ENCODE results near the gene F11R.
A peak's percentile ranks its signal among the peaks of the same experiment; 100 is the strongest.
"Not testable (repeated sequence)": the region's sequence is repeated elsewhere in the genome, so short reads cannot be mapped to it uniquely, and the experiment has no call there.

The F11R gene

GRCh38 chr1:161021970-161022353, 1.0 kb upstream of the F11R start:
- peak overlapping the region; percentile 96 for H3K4me3 ChIP-seq (replicated peaks; ENCODE audit: low read depth, low read length)
- no peak for DNase-seq (ENCODE audit: low read depth)

GRCh38 chr1:161021165-161021969, 415 bp upstream of the F11R start:
- TF ChIP-seq, protein P1, sequence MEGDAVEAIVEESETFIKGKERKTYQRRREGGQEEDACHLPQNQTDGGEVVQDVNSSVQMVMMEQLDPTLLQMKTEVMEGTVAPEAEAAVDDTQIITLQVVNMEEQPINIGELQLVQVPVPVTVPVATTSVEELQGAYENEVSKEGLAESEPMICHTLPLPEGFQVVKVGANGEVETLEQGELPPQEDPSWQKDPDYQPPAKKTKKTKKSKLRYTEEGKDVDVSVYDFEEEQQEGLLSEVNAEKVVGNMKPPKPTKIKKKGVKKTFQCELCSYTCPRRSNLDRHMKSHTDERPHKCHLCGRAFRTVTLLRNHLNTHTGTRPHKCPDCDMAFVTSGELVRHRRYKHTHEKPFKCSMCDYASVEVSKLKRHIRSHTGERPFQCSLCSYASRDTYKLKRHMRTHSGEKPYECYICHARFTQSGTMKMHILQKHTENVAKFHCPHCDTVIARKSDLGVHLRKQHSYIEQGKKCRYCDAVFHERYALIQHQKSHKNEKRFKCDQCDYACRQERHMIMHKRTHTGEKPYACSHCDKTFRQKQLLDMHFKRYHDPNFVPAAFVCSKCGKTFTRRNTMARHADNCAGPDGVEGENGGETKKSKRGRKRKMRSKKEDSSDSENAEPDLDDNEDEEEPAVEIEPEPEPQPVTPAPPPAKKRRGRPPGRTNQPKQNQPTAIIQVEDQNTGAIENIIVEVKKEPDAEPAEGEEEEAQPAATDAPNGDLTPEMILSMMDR (IDR thresholded peaks at IDR 0.05; ENCODE audit: low read length, missing control alignments), result no peak
- DNase-seq (ENCODE audit: low read depth), result peak; percentile 63
- peak overlapping the region; percentile 96 for H3K4me3 ChIP-seq (replicated peaks; ENCODE audit: low read depth, low read length)

More at GRCh38 chr1:161021970-161022353, 1.0 kb upstream of the F11R start:
- TF ChIP-seq, protein P1 (IDR thresholded peaks at IDR 0.05; ENCODE audit: low read length, missing control alignments), result no peak

DNA sequence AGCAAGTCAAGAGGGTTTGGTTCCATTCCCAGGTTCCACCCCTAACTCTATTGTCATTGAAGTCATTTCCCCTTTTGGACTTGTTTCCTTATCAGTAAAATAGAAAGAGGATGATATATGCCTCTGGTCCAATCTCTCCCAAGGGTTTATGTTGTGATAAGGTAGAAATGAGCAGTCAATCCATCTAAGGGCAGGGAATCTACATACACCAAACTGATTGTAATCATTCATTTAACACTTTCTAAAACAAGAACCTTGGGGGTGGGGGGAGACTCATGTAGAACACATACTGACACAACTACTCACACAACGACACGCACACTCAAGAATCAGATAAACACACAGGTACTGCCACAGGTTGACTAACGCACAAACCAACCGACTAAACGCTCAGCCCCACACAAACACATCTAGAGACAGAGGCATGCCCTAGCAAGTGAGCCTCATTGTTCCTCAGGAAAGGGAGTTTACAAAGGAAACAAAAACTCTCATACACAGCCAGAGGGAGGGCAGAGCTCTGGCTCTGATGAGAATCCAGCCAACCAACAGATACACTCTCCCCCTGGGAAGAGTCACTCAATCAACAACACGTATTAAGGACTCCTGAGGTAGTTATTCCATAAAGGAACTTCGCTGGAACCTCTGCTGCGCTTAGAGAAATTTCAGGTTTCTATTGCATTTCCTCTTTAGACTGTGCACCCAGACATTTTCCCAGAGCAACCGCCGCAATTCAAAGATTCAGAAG, 1.0 kb downstream of the F11R start:
- peak; percentile 81 for DNase-seq (ENCODE audit: low read depth)
- TF ChIP-seq, protein P1 (IDR thresholded peaks at IDR 0.05; ENCODE audit: low read length, missing control alignments), result no peak
- peak overlapping the region; percentile 96 for H3K4me3 ChIP-seq (replicated peaks; ENCODE audit: low read depth, low read length)

- H3K4me3 ChIP-seq (replicated peaks; ENCODE audit: low read depth, low read length), result peak overlapping the region; percentile 96
- not testable (repeated sequence) for DNase-seq (ENCODE audit: low read depth)
Measured at GRCh38 chr1:161019111-161019660, 1.8 kb downstream of the F11R start.

DNA sequence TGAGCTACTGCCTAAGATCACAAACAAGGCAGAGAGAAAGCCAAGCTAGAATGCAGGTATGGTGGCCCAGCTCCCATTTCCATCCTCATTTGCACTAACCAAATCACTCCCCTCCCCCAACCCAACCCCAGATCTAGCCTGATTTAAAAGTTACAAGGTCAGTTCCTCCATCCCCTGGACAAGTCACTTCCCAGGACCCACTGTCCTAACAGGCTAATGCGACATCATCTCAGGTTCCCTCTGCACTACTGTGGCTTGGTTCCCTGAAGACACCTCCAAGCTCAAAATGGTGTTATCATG, 2.4 kb downstream of the F11R start:
- DNase-seq (ENCODE audit: low read depth), result no peak
- TF ChIP-seq, protein P1 (IDR thresholded peaks at IDR 0.05; ENCODE audit: low read length, missing control alignments), result no peak
- H3K4me3 ChIP-seq (replicated peaks; ENCODE audit: low read depth, low read length), result peak overlapping the region; percentile 19

GRCh38 chr1:161017756-161018630, 3.0 kb downstream of the F11R start:
- H3K4me3 ChIP-seq (replicated peaks; ENCODE audit: low read depth, low read length), result peak overlapping the region; percentile 19
- TF ChIP-seq, protein P1 (IDR thresholded peaks at IDR 0.05; ENCODE audit: low read length, missing control alignments), result no peak
- no peak for DNase-seq (ENCODE audit: low read depth)

GRCh38 chr1:161017181-161017580, 3.8 kb downstream of the F11R start:
- DNase-seq (ENCODE audit: low read depth); H3K4me3 ChIP-seq (replicated peaks; ENCODE audit: low read depth, low read length): not testable (repeated sequence)

DNA sequence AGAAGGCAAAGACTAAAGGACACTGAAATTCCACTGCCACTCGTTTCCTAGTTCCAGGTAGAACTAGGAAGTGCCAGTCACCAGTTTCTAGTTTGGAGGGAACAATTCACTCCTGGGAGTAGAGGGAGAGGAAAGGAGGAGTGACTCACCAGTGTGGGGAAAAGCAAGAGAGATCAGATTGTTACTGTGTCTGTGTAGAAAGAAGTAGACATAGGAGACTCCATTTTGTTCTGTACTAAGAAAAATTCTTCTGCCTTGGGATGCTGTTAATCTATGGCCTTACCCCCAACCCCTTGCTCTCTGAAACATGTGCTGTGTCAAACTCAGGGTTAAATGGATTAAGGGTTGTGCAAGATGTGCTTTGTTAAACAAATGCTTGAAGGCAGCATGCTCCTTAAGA, 4.3 kb downstream of the F11R start:
- H3K4me3 ChIP-seq (replicated peaks; ENCODE audit: low read depth, low read length), result not testable (repeated sequence)

More for the DNA sequence above, 4.3 kb downstream of the F11R start:
- DNase-seq (ENCODE audit: low read depth), result peak; percentile 46

All from fibroblast of pulmonary artery (primary cell).